ENCODE results near the gene UBASH3A.

Gene UBASH3A

GRCh38 chr21:42411197-42411869 is 7.6 kb downstream of the UBASH3A start:
- H3K4me3 ChIP-seq (ENCODE audit: low read depth, low read length): no peak overlapping the region
- no peaks in the 10 kb centered on the region for H3K4me1 ChIP-seq (ENCODE audit: control insufficient read depth, insufficient read depth, low read length)
- H3K36me3 ChIP-seq (ENCODE audit: control insufficient read depth in 2 of 2, insufficient read depth in 1 of 2, low read length in 2 of 2): no peaks in the 10 kb centered on the region
- no peaks in the 10 kb centered on the region for H3K9me3 ChIP-seq (ENCODE audit: control insufficient read depth, insufficient read depth, low read depth, low read length)
- H3K27ac ChIP-seq (ENCODE audit: extremely low read depth, low read depth, low read length): no peak overlapping the region
- POLR2A ChIA-PET: no interaction called here
- CTCF ChIA-PET: interaction anchor here (0.6 to 1.3 kb wide), 4 partner anchors 30 to 157 kb away, joined by 3 to 4 read pairs (median 3); no protein-coding TSS in a partner anchor
- peak; percentile 48; the same call in 1 of the 2 replicates for TF ChIP-seq ZSCAN5A (tag by site-specific recombination; IDR thresholded peaks at IDR 0.05)
- no peak for TF ChIP-seq ZNF112 (tag by site-specific recombination; IDR thresholded peaks at IDR 0.05)
- peak; percentile 88 for TF ChIP-seq ZNF585B (tag by site-specific recombination; IDR thresholded peaks at IDR 0.05)
- TF ChIP-seq ZNF555 (tag by site-specific recombination; conservative IDR thresholded peaks at IDR 0.05): no peak
- peak; percentile 85; the same call in 1 of the 2 replicates for TF ChIP-seq ZNF311 (tag by site-specific recombination; IDR thresholded peaks at IDR 0.05; ENCODE audit: borderline replicate concordance)
- no peak for TF ChIP-seq ZNF768 (tag by site-specific recombination; IDR thresholded peaks at IDR 0.05)
- no peak for TF ChIP-seq ZNF280C (tag by site-specific recombination; IDR thresholded peaks at IDR 0.05)
- 0 out of 2 replicates have a peak, but pooled peaks have one; percentile 24 for TF ChIP-seq ZNF776 (tag by site-specific recombination; IDR thresholded peaks at IDR 0.05; ENCODE audit: borderline replicate concordance)
- peak; percentile 16; the same call in 1 of the 2 replicates for TF ChIP-seq TRIM28 (IDR thresholded peaks at IDR 0.05; ENCODE audit: borderline replicate concordance, low read length)
- no peak for TF ChIP-seq KLF17 (tag by site-specific recombination; IDR thresholded peaks at IDR 0.05)
- TF ChIP-seq ZNF148 (tag by site-specific recombination; IDR thresholded peaks at IDR 0.05; ENCODE audit: borderline replicate concordance): peak; percentile 37; the same call in 1 of the 2 replicates
- peak; percentile 74; the same call in 1 of the 2 replicates for TF ChIP-seq ZNF621 (tag by site-specific recombination; IDR thresholded peaks at IDR 0.05)
- TF ChIP-seq ZNF174 (tag by site-specific recombination; IDR thresholded peaks at IDR 0.05): no peak
- peak; percentile 92 for TF ChIP-seq ZNF48 (tag by site-specific recombination; IDR thresholded peaks at IDR 0.05)
- no peak for TF ChIP-seq PRDM1 (tag by site-specific recombination; IDR thresholded peaks at IDR 0.05)
- TF ChIP-seq ZNF133 (tag by site-specific recombination; IDR thresholded peaks at IDR 0.05): no peak
- TF ChIP-seq ZNF596 (tag by site-specific recombination; IDR thresholded peaks at IDR 0.05): no peak
- TF ChIP-seq ZNF266 (tag by site-specific recombination; IDR thresholded peaks at IDR 0.05; ENCODE audit: low read depth): no peak
- no peak for TF ChIP-seq BCL11A (tag by site-specific recombination; IDR thresholded peaks at IDR 0.05; ENCODE audit: low read depth)
- no peak for TF ChIP-seq ZNF10 (tag by site-specific recombination; IDR thresholded peaks at IDR 0.05)
- TF ChIP-seq ZNF518A (tag by site-specific recombination; conservative IDR thresholded peaks at IDR 0.05; ENCODE audit: low read depth): no peak
- no peak for TF ChIP-seq ZBTB10 (tag by site-specific recombination; IDR thresholded peaks at IDR 0.05)
